GM12891 (cell line): Measurements from ENCODE around the gene SLC36A1.
A peak's percentile ranks its signal among the peaks of the same experiment; 100 is the strongest.

Experiments used
- DNase-seq: peaks from one replicate; pipeline ENCODE4 v3.0.0; 2011; ENCODE audit warnings: low spot score; ENCODE audit not compliant: insufficient read length
- FAIRE-seq: peaks from 2 replicates; lab custom pipeline; 2011; peaks lifted over from hg19 to GRCh38; lab: Jason Lieb, UNC
- PAX5 ChIP-seq: IDR thresholded peaks from 2 replicates; pipeline ENCODE4 v1.6.1; 2011; ENCODE audit warnings: low read length, moderate library complexity, mild to moderate bottlenecking; ENCODE audit not compliant: insufficient read depth, severe bottlenecking
- POLR2A ChIP-seq: IDR thresholded peaks from 2 replicates; pipeline ENCODE4 v1.6.1; 2011; ENCODE audit warnings: low read depth, low read length, control low read depth
- POLR2AphosphoS5 ChIP-seq: IDR thresholded peaks from 2 replicates; pipeline ENCODE4 v1.6.1; 2011; ENCODE audit warnings: low read depth, low read length, control low read depth
- POU2F2 ChIP-seq: IDR thresholded peaks from 2 replicates; pipeline ENCODE4 v1.6.1; 2011; ENCODE audit warnings: low read depth, mild to moderate bottlenecking, control low read depth, low read length, moderate library complexity
- SPI1 ChIP-seq: IDR thresholded peaks from 2 replicates; pipeline ENCODE4 v1.6.1; 2011; ENCODE audit warnings: low read depth, low read length, control low read depth
- TAF1 ChIP-seq: IDR thresholded peaks from 2 replicates; pipeline ENCODE4 v1.6.1; 2011; ENCODE audit warnings: low read depth, low read length, control low read depth

Gene SLC36A1

DNA sequence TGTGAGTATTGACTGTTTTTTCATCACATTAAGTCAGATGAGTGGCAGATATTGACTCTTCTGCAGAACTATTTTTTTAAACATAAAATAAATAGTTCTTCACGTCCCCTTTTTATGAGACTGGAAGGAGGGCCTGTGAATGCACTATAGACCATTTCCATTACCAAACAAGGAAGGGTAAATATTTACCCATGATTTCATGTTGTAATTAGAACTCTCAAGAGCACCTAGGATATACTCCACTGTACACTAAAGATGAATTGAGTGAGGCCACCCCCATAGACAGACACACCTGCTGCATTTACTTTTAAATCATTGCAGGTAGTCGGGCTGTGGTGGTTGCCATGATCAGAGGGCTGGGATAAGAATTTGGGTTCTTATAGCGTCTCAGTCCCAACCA lies 22.6 kb downstream of the SLC36A1 start:
- TF ChIP-seq PAX5 (no peak), POLR2AphosphoS5 (no peak), TAF1 (no peak), POU2F2 (no peak), POLR2A (no peak), SPI1 (no peak)
- no peak for DNase-seq
- no peak for FAIRE-seq

DNA sequence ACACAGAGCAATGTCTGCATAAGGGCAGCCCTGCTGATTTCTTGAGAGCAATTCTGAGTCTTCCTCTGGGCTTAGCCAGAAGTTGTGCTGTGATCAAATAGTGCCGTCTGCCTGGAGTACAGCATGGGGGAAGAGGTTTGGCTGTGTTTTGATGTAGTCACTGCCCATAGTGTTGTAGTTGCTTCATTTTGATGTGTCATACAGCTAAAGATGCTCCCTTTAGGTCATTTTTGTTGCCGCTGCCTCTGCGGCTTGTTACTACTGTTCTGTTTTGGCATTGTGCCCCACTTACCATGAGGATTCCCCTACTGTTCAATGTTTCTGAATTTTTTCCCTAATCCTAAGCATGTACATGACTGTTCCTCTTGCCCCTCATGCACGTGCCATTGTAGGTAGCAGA lies 23.0 kb downstream of the SLC36A1 start:
- no peak for DNase-seq
- TF ChIP-seq PAX5 = no peak
- TF ChIP-seq SPI1 = no peak
- TF ChIP-seq POU2F2 = no peak
- no peak for TF ChIP-seq TAF1
- no peak for TF ChIP-seq POLR2AphosphoS5
- TF ChIP-seq POLR2A = no peak
- FAIRE-seq = peak; percentile 5

DNA sequence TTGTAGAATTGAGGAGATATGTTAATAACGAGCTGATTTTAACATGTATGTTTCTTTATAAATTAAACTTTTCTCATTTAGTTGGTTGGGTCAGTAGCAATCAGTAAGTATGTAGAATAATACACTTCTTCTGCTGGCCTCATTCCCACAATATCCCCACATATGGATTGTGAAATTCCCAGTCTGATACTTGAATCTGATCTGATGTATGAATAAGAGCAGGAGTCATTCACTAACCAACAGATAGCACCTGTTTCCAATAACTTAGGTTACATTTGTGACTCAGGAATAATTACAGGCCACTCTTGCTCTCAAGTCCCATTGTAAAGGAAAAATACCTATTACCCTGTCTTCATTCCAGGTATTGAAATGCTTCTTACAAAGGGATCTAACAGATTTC lies 23.9 kb downstream of the SLC36A1 start:
- no peak for DNase-seq
- FAIRE-seq = no peak
- no peak for TF ChIP-seq SPI1
- no peak for TF ChIP-seq POLR2AphosphoS5
- TF ChIP-seq TAF1 = no peak
- TF ChIP-seq POU2F2 = no peak
- TF ChIP-seq PAX5 = no peak
- TF ChIP-seq POLR2A = no peak

DNA sequence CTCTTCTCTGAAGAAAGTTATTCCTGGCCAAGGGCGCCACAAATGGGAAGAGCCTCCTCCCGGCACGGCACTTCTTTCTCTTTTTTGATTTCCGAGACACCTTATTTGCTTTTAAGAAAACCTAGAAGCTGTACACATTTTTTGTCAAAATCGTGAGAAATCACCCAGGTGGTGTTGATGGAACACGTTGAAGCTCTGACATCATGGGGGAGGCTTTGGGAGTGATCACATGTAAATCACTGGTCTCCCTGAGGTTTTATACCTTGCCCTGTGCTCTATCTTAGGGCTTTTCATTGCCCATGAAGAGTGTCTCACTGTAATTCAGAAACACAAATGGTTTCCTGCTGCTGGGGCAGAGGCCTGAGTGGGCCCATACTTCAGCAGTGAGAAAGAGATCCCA lies 27.4 kb downstream of the SLC36A1 start:
- TF ChIP-seq POLR2A (no peak), PAX5 (no peak), POLR2AphosphoS5 (no peak), SPI1 (no peak), POU2F2 (no peak), TAF1 (no peak)
- FAIRE-seq (no peak), DNase-seq (no peak)

DNA sequence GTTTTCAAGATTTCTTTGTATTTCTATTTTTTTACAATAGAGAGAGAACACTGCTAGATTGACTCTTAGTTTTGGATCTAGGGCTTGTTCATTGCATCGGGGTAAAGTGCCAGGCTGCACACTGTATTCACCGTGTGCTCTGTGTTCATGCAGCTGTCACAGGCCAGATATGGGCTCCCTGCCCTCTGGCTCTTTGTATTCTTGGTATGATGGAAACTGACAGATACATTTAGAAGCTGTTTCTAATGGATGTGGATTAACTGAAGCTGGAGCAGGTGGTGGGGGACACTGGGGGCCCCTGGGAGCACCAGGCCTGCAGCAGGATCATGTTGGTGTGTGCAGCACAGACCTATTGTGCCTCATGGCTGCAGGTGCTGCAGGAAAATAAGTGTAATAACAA lies 28.0 kb downstream of the SLC36A1 start:
- DNase-seq (no peak), FAIRE-seq (no peak)
- no peak for TF ChIP-seq TAF1
- TF ChIP-seq POLR2AphosphoS5 = no peak
- no peak for TF ChIP-seq PAX5
- TF ChIP-seq POLR2A = no peak
- TF ChIP-seq SPI1 = no peak
- no peak for TF ChIP-seq POU2F2

DNA sequence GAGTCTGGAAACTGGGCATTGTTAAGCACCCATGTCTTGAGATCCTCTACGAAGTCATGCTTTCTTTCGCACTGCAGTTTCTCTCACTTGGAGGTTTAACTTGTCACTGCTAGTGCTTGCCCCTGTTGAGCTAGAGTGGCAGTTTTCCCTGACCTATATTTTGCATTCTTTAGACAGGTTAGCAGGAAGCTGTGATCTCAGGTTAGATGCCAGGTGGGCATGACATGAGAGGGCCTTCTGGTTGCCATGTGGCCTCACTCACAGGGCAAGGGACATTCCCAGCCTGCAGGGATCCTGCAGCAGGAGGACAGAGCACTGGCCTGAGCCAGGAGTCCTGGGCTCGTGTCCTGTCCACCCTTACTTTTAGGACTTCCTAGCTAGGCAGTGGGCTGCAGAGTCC lies 28.6 kb downstream of the SLC36A1 start:
- no peak for TF ChIP-seq POLR2A
- no peak for DNase-seq
- no peak for FAIRE-seq

DNA sequence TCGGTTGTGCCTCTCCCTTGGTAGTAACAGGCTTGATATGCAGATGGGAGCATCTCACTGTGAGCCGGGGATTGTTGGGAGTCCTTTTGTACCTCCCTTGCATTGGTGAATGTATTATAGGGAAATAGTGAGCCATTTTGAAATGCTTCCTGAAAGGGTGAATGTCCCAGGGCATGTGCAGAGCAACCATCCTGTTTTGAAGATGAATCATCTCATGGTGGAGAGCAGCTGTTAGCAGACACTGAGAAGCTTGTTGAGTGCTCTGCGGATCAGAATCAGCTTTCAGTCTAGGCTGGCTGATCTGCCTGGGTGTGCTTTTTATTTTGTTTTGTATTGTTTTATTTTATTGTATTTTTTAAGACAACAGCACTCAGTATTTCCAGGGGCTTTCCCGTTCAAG lies 29.7 kb downstream of the SLC36A1 start:
- FAIRE-seq (no peak), DNase-seq (no peak)
- TF ChIP-seq PAX5 (no peak), SPI1 (no peak), POU2F2 (no peak), TAF1 (no peak), POLR2A (no peak), POLR2AphosphoS5 (no peak)

DNA sequence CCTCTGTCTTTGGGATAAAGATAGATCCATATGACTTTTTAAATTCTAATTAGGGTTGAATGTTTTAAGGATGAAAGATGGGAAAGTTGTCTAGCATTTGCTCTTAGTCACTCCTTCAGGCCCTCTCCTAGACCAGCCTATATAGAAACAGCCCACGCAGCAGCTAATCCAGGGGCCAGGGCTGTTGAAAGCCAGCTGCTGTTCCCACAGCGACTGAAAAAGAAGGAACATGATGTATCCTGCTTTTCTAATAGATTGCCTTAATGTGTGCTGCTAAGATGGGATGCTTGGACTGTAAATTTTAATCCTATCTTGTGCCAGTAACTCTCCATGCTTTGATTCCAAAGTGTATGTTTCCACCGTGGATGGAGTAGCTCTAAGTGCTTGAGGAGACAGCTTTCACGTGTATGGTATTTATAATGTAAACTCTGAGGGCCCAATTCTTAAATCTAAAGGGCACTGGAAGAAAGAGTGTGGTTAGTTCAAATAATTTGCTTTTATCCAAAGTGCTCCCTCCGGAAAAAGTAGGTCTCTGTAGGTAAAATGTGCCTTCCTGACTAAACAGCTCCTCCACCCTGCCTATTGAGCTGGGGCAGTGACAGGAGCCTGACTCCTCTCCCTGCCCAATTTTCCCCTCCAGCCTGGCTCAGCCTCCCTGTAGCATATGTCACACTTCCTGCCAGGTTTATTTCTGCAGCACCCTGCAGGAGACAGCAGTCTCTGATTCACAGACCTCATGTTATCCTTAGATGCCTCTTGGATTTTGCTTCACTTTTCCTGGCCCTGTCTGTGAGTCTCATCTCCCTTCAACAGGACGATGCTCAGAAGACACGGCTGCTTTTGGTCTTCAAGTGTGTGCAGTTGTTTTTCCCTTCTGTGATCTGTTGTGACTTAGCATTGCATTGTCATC lies 33.2 kb downstream of the SLC36A1 start:
- no peak for FAIRE-seq
- no peak for DNase-seq
- no peak for TF ChIP-seq TAF1
- TF ChIP-seq POU2F2 = no peak

DNA sequence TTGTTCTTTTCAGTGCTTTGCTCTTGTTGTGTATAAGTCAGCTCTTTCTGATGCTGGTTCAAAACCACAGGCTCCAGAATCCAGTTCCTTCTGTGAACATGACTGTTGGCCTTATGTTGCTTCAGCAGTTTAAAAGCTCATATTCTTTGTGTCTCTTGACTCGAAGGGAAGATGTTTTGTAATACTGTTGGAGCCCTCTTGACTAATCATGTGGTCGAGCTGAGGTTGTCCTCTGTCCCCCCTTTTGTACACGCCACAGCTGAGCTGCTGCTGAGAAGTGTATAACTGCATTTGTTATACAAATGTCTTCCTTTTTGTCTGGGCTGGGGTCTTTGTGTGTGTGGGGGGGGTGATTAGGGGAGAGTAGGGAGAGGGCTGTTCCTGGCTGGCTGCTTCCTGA lies 35.8 kb downstream of the SLC36A1 start:
- no peak for DNase-seq
- FAIRE-seq = no peak
- TF ChIP-seq POLR2A (no peak), PAX5 (no peak), SPI1 (no peak), POLR2AphosphoS5 (no peak), TAF1 (no peak), POU2F2 (no peak)

DNA sequence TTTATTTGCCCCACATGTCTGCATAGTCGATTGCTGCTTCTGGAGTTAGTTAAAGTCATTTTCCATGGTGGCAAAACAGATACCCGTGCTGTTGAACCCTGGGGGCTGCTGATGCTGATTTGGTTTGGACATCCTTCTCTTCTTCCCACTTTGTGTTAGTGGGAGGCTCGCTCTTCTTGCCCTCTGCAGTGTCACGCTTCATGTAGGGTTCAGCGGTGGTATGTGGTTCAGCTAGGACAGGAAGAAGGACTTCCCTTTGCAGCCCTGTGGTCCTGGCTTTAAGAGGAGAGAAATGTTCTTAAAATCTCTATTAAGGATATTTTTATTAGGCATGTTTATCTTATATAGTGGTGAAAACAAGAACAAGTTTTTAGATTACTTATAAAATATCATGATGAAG lies 36.2 kb downstream of the SLC36A1 start:
- DNase-seq = no peak
- TF ChIP-seq POU2F2 = no peak
- TF ChIP-seq POLR2AphosphoS5 = no peak
- TF ChIP-seq PAX5 = no peak
- TF ChIP-seq SPI1 = no peak
- no peak for TF ChIP-seq POLR2A
- TF ChIP-seq TAF1 = no peak
- no peak for FAIRE-seq
